Activated CD8-positive, alpha-beta memory T cell treated with anti-CD3 and anti-CD28 coated beads, Interleukin-2, amount 50 U/mL, for 24 hours (primary cell): ENCODE data around the gene NUP214.

Source experiments
- DNase-seq: peaks from one replicate; pipeline ENCODE4 v3.0.0-alpha.2; 2020; ENCODE audit errors: extremely low read depth

The NUP214 gene

DNA sequence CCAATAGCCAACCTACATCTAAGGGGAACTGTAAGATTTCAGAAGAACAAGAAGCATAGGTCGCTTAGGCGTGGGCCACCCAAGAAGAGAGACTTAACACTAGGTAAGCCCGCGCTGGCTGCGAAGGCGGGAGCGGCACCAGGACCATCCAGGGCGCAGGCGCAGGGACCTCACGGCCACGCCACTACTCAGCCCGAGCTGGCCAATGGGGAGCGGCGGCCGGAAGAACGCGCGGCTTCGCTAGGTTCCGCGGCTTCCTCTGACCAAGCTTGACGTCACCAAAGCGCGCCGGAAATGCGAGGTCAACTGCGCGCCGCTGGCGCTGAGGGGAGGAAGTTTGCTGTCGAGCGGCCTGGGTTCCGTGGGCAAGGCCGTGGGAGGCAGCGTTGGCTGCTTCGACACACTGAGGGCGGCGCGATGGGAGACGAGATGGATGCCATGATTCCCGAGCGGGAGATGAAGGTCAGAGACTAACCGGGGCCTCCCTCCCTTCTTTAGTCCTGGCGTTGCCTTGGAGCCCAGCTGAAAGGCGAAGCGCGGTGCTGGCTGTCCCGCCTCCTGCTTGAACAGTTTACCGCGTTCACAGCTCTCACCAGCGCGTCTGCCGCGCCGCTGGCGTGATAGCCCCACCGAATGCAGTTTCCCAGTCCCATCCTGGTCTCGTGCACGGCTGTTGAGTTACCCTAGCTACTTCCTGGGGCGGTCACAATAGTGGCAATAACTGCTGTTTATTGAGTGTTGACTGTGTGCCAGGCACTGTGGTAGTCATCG lies at the start of gene NUP214:
NUP214 (plus strand) TSS at position 299 of the 771 bp plus-strand sequence; CDS start at position 418, 119 bp downstream.
- DNase-seq = peak; percentile 100

DNA sequence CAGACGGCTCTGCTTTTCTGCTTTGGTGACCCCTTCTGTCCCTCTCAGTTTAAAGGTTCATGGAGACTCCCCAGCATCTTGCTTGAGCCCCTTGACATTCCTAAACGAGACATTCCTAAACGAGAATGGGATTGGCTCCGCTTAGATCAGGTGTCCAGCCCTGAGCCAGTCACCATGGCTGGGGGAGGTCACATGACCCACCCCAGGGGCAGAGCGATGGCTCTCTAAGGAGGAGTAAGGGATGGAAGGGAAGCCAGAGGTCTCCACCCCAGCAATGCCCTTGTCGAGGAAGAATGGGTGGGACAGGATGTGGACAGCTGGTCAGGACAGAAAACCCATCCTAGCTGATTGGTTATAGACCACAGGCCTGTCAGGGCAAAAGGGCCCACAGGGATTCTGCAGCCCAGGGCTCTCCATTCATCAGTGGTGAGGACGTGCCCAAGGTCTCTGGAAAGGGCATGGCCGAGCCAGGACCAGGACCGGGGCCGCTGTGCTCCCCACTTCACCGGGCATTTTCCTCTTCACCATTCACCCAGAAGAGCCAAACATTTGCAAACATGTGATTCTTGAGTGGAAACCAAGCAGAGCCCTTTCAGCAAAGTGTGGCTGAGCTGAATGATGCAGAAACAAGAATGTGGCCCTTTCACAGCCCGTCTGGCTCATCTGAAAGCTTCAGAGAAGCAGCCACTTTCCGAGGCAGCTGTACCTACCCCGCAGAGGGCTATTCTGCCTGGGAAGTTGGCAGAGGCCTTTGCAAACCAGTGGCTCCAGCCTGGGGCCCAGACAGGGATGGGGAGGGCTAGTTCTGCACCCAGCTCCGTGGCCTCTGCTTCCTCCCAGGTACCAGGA lies 48.8 kb upstream of the NUP214 start:
- DNase-seq = no peak

DNA sequence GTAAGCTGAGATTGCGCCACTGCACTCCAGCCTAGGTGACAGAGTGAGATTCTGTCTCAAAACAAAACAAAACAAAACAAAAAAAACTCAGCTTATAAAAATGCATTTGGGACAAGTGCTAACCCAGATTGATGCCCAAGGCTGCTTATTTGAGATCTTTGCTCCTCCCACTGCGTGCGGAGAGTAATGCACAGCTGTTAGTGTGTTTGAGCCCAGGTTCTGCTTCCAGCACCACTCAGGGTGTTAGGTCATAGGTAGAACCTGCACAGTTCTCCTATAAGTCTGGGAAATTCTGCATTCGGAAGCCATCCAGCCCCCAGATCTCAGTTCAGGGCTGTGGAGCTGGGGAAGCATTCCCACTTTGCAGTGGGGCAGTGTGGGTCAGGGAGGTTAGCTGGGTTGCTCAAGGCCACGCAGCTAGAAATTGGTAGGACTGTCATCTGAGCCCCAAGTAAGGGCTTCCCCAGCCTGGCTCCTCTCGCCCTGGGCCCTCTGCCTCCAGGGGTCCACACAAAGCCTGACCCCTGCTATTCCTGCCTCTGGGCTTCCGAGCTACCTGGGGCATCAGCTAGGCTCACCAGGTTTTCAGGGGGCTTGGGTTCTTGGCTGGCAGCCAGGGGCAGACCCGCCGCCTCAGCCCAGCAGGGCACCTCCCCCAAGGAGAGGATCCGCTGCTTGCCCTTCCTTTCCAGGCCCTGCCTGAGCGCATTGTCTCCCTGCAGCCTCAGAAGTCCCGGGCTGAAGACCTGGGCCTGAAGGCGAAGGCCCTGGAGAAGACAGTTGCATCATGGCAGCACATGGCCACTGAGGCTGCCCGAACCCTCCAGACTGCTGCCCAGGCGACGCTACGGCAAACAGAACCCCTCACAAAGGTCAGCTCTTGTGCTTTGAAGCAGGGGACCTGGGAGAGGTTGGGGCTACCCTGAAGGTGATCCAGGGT lies 46.7 kb upstream of the NUP214 start:
- DNase-seq = no peak

DNA sequence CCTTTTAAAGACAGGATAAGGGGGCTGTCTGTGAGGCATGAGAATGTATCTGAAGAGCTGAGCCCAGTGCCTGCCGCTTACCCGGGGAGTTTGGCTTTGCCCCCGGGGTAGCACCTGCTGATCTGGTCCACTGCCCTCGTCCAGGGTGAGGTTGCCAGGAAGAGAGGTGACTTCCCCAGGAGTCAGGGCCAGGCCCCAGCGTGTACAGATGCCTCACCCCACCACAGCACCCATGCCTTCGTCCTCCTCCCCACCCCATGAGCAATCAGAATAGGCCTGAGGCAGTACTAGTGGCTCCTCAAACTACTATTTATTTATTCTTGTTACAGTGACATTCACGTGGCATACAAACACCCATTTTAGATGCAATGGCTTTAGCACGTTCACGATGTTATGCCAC lies 44.8 kb upstream of the NUP214 start:
- DNase-seq = no peak

DNA sequence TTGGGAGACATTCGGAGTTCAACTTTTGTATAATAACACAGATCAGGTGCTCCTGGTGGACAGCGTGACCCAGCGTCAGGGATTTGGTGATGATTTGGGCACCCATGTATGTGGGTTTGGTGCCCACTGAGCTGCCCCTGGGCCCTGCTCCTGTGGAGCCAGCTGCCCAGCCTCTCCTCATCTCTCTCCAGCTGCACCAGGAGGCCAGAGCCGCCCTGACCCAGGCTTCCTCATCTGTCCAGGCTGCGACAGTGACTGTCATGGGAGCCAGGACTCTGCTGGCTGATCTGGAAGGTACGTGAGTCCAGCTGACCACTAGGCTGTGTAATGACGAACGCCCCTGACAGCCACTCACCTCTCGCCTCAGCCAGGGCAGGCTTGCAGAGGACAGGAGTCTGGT lies 43.5 kb upstream of the NUP214 start:
- no peak for DNase-seq

DNA sequence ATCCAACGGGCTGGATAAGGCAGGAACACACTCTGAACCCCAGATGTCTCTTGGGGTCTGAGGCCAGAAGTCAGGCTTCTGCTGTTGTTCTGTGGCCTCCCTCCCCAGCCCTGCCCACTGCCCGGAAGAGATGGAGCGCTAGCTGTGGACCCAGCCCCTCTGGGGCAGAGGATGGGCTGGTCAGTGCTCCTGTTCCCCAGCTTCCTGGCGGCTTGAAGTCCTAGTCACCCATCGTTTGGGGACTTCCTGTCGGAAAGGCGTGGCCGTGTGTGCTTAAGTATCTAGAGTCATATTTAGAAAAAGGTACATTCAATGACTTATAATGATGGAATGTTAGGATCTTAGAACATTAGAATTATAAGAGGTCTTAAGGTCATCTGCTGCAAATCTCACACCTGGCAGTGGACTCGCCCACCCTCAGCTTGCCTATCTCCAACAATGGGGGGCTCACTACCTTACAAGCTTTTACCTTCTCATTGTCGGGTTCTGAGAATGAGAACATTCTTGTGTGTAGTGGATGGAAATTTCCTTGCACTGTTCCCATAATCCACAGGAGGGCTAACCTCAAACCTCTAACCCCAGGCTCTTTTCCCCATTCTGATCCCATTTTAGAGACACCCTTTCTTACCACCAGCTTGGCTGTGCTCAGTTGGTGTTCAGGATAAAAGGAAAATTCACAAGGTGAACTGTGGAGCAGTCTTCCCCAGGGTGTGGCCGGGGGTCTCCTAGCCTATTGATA lies 42.4 kb upstream of the NUP214 start:
- no peak for DNase-seq

DNA sequence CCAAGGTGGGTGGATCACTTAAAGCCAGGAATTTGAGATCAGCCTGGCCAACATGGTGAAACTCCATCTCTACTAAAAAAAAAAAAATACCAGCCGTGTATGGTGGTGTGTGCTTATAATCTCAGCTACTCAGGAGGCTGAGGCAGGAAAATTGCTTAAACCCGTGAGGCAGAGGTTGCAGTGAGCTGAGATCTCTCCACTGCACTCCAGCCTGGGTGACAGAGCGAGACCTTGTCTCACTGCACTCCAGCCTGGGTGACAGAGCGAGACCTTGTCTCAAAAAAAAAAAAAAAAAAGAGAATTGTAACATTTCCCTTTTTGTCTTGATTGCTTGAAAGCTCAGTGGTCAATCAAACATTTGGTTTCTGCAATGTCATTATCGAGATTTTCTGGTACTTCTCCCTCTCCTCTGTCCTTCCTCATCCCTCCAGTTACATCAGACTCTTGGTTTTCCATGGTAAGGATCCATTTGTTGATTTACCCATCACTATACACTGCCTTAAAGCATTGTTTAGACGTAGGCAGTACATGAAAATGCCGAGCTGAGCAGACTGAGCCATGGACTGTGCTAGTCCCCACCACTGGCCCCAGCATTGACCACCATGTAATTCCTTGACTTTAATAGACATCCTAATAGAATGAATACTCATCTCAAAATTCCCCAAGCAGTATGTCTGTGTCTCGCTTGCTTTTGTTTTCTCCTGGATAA lies 40.6 kb upstream of the NUP214 start:
- DNase-seq = no peak

DNA sequence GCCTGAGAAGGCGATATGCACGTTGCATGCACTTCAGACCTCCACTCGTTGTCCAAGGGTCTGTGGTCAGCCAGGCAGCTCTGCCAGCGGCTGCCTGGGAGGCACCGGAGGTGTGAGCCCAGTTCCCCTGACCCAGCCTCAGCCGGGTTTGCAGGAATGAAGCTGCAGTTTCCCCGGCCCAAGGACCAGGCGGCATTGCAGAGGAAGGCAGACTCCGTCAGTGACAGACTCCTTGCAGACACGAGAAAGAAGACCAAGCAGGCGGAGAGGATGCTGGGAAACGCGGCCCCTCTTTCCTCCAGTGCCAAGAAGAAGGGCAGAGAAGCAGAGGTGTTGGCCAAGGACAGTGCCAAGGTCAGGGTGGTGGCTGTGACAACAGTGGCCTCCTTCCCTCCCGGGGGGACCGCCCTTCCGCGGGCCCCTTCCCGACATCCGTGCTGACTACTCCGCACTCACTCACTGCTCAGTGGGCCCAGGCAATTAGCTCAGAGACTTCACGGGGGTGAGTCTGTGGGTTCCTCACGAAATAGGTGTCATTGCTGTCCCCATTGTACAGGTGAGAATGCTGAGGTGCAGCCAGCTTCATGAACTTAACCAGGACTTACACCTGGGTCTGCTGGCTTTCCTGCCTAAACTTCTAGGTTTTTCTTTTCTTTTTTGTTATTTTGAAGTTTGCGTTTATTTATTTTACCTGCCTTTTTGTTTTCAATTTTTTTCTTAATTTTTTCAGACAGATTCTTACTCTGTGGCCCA lies 39.8 kb upstream of the NUP214 start:
- DNase-seq = no peak

DNA sequence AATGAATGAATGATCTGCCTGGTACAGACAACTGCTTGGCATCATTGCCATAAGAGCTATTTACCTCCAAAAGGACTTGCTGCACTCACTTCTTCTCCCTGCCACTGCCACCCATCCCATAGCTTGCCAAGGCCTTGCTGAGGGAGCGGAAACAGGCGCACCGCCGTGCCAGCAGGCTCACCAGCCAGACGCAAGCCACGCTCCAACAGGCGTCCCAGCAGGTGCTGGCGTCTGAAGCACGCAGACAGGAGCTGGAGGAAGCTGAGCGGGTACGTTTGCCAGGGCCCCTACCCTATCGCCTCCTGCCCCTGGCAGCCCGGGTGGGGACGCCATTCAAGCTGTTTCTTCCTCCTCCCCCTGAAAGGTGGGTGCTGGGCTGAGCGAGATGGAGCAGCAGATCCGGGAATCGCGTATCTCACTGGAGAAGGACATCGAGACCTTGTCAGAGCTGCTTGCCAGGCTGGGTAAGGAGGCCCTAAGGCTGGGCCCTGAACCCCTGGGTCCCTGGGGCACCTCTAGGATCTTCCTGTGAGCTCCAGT lies 38.0 kb upstream of the NUP214 start:
- no peak for DNase-seq

DNA sequence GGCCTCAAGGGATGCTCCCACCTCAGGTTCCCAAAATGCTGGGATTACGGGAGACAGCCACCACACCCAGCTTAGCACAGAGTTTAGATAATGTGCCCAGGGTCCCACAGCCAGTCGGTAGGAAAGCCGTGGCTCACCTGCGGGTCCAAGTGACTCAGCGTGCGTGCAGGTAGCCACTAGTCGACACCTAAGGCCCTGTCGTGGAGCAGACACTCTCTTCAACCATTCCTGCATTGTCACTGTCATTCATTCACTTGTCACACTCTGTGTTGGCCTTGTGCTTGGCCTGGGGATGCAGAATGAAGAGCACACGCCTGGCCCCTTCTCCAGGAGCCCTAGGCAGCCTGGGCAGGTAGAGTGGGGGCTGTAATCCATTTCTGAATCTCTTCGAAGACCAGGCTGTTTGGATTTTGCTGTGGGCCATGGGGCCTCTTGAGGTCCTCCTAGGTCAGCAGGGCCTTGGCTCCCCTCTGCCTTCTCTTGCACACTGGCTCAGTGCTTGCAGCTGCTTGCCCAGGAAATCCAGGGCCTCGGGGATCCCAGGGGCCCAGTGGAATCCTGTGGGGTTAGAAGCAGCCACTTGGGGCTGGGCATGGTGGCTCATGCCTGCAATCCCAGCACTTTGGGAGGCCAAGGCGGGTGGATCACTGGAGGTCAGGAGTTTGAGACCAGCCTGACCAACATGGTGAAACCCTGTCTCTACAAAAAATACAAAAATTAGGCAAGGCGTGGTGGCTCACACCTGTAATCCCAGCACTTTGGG lies 35.2 kb upstream of the NUP214 start:
- DNase-seq = no peak

DNA sequence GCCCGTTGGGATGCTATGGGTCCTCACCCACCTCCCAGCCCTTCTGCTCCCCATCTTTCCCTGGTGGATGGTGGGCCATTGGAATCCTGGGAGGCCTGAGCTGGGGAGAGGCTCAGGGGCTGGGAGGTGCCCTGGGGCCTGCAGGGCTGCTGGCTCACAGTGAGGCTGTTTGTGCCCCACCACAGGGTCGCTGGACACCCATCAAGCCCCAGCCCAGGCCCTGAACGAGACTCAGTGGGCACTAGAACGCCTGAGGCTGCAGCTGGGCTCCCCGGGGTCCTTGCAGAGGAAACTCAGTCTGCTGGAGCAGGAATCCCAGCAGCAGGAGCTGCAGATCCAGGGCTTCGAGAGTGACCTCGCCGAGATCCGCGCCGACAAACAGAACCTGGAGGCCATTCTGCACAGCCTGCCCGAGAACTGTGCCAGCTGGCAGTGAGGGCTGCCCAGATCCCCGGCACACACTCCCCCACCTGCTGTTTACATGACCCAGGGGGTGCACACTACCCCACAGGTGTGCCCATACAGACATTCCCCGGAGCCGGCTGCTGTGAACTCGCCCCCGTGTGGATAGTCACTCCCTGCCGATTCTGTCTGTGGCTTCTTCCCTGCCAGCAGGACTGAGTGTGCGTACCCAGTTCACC lies 33.9 kb upstream of the NUP214 start:
- DNase-seq = no peak

DNA sequence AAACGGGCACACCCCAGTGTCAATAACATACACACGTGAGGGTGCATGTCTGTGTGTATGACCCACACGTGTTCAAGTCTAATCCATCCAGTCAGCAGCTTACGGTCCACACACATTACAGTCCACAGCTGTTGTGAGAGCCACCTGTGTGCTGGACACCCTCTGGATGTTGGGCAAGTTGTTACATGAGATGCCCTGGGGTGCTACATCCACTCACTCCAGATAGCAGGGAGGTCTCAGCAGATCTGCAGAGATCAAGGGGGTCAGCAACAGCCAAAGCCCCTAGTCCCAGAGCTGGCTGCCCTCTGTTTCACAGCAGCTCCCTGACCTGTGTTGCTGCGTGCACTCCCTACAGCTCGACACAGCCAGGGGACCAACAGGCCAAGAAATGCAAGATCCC lies 33.4 kb upstream of the NUP214 start:
- no peak for DNase-seq

DNA sequence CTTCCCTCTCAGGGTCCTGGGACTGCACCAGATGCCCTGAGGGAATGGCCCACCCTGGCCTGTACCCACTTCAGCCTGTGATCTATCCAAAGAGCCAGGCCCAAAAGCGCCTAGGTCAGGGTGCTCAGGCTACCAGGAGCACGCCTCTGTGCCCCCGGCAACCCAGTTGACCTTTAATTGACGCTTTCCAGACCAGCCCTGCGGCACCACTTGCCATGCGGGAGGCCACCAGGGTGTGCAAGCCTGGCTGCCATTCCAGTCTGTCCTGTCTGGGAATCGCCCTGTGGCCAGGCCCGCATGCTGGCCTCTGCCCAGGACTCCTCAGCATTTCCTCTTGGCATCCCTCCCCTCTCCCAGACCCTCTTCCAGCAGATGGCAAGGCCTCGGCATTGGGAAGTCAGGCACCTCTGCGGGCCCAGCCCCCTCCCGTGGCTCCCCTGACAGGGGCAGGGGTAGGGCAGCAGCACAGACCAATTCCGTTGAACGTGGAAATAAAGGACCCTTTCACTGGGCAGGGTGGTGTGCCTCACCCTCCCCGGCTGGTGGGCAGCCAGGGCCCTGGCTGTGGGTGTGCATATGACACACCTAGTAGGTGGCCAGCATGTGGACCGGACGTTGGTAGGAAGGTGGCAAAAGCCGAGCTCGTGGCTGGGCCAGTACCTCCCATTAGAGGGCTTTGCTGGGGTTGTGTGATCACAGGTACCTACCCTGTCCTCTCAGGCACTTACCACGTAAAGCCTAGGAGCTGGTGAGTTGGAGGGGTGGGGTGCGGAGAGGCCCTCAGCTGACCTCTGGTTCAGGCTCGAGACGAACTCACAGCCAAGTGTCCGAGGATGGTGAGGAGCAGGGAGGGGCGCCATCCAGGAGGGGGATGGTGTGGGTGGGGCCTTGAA lies 32.6 kb upstream of the NUP214 start:
- DNase-seq = no peak

DNA sequence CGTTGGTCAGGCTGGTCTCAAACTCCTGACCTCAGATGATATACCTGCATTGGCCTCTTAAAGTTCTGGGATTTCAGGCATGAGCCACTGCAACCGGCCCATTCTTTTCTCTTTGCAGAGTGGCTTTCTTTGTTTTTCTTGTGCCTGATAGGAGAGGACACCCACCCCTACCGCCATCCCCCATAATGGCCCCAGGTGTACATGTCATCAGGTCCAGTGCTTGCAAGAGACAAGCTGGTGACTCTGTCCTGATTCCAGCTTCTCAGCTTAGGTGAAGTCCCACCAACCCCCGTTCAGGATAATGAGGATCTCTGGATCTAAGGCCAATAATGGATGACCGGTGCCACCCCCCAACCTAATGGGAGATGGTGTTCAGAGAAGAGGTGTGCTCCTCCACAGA lies 31.4 kb upstream of the NUP214 start:
- DNase-seq = no peak

DNA sequence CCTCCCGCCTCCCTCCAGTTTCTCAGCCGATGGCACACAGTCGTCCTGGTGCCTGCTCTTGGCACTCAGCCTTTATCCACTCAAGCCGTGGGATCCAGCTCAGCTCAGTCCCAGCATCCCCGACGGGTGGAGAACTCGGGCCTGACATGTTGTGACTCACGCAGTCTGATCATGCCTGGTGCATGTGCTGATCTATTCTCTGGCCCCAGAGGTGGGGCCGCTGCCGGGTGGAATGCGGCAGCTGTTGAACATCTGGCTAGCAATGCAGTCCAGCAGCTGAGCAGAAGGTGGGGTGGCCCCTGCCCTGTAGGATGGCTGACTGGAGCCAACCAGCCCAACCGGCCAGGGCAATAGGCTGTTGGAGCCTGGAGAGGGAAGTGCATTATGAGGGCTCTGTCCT lies 30.8 kb upstream of the NUP214 start:
- no peak for DNase-seq

DNA sequence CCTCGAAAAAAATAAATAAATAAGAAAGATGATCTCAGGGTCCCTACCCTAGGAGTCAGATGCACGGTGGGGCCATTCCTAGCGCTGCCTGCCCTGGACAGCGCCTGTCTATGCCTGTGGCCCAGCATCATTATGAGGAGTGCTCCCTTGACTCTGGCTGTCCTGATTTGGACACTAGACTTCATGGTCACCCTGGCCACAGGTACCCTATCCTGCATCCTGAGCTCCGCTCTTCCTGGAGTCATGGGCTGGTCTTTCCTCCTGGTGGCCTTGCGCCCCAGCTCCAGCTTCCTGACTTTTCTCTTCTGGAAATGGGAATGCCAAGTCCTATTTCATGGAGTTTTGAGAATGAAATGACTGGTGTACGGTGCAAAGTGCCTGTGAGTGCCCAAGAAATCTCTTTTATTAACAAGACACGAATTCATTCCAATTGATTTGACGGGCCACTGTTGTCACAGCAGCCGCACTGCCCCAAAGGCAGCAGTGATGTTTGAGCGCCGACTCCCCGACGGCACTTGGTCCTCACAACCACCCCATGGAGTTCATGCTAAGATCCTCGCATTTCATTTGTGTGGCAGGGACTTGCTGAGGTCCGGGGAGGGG lies 29.6 kb upstream of the NUP214 start:
- no peak for DNase-seq
